Measurements from ENCODE around the gene GLIPR1L1.

GRCh38 chr12:75345531-75345930 is 11.1 kb downstream of the GLIPR1L1 start:
- TF ChIP-seq EZH2 (IDR thresholded peaks at IDR 0.05; ENCODE audit: low read depth), result no peak
- no peak for TF ChIP-seq CTCF (conservative IDR thresholded peaks at IDR 0.05)
